DND-41 (cell line): ENCODE data around the gene PLEKHG2.

Experiments
- CTCF ChIP-seq: IDR thresholded peaks from 2 replicates; pipeline ENCODE4 v1.5.1; 2012; ENCODE audit warnings: borderline replicate concordance, low read length, moderate library complexity, mild to moderate bottlenecking; ENCODE audit not compliant: poor library complexity, severe bottlenecking; ENCODE audit errors: extremely low read depth
- EZH2 ChIP-seq: IDR thresholded peaks from 3 replicates; pipeline ENCODE4 v1.6.1; 2012; ENCODE audit warnings: borderline replicate concordance, low read depth, mild to moderate bottlenecking, moderate library complexity, low read length, inconsistent platforms; ENCODE audit not compliant: severe bottlenecking

- TF ChIP-seq EZH2 (no peak), CTCF (no peak)
Measured at GRCh38 chr19:39463403-39463802, 50.9 kb downstream of the PLEKHG2 start.
